GM21825 (cell line): ENCODE measurements around the gene GRM4.

Experiments
- ATAC-seq: cut with Tn5 transposase; IDR thresholded peaks from one replicate; pipeline ENCODE4 v1.9.1; 2021; ENCODE audit warnings: mild to moderate bottlenecking, moderate library complexity; ENCODE audit not compliant: unreplicated experiment

GRM4 gene

DNA sequence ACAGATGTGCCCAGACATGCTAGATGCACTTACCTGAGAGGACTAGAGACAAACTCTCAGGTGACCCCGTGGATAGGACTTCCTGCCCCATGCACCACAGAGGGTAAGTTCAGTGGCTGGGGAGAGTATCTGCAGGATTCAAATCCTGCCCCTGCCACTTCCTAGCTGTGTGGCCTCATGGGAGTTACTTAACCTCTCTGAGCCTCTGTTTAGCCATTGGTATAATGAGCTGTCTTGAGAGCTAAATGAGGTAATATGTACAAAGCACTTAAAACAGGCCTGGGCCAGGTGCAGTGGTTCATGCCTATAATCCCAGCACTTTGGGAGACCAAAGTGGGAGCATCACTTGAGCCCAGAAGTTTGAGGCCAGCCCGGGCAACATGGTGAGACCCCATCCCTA, 59.3 kb downstream of the GRM4 start:
- no peak for ATAC-seq

DNA sequence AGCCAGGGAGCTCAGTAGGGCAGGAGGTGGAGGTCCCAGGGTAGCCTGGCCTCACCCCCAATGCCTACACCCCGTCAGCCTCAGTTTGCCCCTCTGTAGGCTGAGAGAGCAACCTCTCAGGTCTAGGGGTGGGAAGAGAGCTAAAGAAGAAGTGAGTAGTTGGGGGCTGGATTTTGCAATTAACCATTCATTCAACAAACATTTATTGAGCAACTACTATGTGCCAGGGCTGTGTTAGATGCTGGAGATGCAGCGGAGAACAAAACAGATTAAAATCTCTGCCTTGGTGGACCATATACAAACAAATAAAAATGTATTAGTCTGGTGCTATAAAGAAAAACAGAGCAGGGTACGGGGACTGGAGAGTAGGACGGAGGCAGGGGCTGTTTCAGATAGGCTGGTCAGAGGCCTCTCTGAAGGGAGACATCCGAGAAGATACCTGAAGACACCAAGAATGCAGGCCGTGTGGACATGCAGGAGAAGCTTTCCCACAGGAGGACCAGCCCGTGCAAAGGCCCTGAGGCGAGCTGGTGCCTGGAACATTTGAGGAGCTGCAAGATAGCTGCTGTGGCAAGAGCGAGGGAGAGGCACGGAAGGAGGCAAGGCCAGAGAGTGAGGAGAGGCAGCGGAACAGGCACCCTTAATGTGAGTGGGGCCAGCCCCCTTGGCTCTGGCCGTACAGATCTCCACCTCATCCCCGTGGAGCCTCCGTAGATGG, 60.3 kb downstream of the GRM4 start:
- no peak for ATAC-seq

DNA sequence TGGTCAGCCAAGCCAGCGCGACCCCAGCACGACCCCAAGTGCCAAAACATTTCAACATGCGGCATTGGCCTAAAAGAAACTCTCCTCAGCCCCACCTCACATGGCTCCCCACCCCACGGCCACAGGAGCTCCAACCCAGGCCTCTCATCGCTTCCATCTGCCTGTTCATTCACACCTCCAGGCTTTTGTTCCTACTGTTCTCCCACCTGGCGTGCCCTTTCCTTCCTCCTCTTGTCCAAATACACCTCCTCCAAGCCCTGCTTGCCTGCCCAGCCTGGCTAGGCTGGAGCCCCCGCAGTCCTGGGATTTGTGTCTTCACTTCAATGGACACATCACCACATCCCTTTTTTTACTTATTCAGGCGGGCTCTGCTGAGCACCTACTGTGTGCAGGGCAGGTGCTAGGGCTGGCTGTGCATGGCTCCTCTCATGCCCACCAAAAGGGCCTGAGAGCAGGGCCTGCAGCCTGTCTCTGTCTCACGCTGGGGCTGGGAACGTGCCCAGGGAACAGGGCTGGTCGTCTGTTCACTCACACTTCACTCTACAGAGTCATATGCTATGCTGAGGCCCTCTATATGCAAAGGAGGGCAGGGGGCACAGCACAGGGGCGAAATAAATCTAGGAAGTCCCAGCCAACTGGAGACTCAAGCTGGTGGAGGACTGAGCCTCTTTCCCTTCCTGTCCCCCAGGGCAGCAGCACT, 61.1 kb downstream of the GRM4 start:
- no peak for ATAC-seq

DNA sequence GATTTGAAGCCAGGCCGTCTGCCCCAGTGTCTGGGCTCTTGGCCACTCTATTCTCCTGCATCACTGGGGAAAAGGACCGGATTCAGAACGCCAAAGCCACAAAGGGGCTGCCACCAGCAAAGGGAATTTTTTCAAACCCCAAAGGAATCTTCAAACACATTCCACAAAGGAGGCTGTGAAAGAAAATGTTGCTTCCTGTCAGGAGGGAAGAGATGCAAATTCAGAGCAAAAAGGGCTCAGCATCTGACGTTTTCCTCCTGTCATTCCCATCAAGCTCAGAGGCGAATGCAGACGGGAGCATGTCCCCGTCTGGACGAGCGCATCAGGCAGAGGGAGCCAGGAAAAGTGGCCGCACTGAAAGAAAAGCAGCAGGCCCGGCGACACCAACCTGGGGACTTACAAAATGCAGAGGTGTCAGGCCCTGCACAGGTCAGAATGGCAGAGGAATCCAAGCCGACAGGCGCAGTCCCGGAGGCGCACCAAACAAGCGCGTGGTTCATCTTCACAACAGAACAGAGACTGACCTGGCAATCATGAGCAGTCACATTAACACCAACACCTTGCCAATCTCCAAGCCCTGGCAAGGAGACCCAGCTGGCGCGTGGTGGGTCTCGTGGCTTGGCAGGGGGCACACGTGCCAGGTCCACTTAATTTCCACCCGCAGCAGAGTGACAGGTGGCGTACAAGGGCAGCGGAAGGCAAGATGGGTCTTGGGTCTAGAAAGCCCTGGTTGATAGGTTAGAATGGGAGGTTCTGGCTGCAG, 62.8 kb downstream of the GRM4 start:
- ATAC-seq, result no peak

DNA sequence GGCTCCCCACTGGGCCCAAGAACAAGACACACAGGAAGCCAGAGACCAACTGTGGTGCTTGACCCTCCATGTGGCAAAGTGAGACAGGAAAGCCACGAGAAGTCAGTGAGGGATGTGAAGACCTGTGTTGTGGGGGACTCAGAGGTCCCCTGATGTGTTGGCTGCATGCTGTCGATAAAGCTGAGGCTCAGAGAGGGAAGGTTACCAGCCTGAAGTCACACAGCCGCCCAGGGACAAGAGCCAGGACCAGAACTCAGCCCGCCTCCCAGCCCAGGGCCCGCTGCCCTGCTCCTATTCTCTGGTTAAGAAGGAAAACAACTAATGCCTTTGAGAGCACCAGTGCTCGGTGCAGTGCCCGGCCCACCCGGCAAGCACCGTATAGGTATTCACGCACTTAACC, 63.5 kb downstream of the GRM4 start:
- no peak for ATAC-seq

DNA sequence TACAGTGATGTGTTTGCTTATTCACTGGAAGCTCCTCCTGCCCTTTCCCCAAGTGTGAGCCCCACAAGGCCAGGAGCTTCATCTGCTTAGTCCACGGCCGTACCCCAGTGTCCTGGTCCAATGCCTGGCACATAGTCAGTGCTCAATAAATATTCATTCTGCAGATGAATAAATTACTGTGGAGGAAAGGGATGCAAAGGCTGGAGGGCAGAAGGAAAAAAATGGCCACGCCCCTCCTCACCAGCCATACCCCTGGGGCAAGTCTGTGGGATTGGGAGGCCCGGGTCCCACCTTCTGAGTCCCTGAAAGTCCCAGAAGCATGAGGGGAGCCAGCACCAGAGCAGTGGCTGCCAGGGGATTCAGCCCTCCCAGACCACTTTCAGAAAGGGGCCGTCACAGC, 65.5 kb downstream of the GRM4 start:
- no peak for ATAC-seq

DNA sequence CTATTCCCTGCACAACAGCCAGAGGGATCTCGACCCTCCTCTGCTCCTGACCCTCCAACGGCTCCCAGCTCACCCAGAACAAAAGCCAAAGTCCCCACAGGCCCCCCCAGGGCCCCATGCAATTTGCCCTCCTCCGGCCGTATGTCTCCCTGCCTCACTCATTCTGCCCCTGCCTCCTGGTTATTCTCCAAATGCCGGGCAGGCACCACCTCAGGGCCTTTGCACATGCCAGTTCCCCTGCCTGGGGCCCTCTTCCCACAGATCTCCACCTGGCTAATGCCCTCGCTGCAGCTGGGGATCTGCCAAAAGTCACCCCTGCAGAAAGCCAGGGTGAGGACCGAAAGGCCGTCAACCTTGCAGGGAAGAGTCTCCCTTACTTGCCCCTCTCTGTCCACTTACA, 66.0 kb downstream of the GRM4 start:
- ATAC-seq, result no peak

DNA sequence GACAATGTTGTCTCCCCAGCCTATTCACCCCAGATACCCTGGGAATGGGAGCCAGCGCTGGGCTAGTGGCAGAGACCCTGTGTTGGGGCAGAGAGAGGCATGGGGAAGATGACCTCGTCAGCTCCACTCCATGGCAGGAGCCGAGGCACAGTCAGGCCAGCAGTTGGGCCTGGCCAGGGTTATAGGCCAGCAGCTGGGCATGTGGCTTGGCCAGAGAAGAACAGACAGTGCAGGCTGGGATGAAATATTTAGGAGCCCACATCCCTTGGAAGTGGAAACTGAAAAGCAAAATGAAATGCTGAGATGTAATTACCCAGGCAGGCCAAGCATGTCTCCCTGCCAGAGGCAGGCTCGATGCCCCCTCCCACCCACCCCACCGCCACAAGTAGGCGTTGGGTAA, 70.0 kb downstream of the GRM4 start:
- no peak for ATAC-seq

DNA sequence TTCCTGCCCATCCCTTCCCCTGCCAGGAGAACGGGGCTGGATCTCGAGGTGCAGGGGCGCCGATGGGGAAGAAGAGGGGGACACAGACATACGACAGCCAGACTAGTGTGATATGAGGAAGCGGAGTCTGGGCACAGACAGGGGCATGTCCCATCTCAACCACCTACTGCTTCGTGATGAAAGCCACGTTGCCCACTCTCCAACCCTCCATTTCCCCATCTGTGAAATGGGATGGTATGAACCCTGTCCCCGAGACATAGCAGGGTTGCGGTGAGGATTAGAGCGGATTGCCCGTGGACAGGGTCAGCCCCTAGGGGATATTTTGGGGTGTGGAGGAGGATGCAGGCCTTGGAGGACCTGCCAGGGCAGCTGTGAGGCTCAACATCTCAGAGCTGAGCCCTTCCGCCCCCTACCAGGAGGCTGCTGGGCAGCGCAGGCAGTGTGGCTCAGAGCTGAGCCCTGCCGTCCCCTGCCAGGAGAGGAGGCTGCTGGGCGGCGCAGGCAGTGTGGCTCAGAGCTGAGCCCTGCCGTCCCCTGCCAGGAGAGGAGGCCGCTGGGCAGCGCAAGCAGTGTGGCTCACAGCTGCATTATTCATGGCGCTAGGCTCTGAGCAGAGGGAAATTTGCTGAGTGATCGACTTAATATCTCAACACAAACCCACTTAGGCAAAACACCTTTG, 71.7 kb downstream of the GRM4 start:
- ATAC-seq, result no peak

DNA sequence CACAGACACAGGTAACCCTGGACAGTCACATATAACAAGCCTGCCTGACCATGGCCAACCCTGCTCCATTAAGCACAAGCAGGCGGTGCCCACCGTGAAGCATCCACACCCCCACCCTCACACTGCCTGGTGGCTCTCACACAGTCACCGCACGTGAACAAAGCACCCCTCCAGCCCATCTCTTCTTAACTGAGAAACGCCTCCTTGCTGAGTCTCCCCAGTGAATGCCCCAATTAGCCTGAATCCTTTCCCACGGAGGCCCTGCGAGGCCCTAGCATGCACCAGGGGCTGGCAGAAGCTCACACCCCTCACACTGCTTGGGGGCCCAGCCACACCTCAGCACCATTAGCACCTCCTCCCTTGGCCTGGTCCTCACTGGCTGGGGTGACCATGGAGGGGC, 72.3 kb downstream of the GRM4 start:
- ATAC-seq, result no peak

DNA sequence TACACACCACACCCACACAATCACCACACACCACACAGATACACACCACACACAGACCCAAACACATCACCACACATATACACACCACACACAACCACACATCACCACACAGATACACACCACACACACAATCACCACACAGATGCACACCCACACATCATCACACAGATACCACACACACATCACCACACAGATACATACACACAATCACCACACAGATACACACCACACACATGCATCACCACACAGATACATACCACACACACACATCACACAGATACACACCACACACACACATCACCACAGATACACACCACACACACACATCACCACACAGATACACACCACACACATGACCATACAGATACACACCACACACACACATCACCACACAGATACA, 73.2 kb downstream of the GRM4 start:
- no peak for ATAC-seq

DNA sequence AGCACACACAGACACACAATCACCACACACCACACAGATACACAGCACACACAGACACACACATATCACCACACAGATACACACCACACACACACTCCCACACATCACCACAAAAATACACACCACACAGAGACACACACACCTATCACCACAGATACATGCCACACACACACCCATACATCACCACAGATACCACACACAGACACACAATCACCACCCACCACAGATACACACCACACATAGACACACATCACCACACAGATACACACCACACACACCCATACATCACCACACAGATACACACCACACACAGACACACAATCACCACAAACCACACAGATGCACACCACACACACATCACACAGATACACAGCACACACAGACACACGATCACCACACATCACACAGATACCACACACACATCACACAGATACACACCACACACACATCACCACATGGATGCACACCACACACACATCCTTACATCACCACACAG, 74.0 kb downstream of the GRM4 start:
- ATAC-seq, result no peak

DNA sequence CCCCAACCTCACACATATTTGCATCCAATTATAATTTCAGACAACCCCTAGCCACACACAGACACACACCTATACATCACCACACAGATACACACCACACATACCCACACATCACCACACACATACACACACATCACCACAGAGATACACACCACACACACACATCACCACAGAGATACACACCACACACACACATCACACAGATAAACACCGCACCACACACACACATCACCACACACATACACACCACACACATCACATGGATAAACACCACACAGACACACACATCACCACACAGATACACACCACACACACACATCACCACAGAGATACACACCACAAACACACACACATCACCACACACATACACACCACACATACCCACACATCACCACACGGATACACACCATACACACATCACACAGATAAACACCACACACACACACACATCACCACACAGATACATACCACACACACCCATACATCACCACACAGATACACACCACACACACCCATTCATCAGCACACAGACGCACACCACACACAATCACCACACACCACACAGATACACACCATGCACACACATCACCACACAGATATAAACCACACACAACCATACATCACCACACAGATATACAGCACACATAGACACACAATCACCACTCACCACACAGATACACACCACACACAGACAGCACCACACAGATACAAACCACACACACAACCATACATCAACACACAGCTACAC, 74.6 kb downstream of the GRM4 start:
- ATAC-seq, result no peak

DNA sequence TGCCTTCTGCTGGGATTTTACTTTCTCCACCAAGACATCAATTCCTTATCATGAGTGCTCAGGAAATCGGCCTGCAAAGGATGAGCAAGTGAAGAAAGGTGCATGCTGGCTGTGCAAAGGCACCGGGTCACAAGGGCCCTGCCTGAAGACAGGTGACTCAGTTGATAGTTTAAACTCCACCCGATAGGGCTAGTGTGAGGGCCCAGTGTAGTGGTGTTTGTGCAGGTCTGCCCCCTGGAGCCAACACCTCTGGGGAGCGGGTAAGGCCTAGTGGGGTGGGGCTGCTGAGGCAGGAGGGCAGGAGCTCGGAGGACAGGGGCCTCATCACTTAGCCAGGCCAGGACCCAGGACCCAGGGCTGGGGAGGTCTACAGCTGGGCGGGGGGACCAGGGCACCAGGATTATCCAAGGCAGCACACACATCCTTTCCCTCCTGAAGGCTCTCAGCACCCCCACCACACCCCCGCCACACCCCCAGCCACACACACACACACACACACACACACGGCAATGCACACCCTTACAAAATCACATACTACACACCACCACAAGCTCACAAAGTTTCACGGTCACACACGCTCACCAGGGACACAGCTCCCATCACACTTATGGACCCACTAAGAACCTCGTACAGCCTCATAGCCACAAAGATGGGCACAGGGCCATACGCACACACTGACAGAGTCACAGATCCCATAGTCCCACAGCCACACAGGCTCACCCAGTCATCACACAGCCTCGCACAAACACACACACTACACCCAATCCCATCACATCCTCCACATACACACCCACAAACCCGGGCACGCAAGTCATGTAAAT, 75.4 kb downstream of the GRM4 start:
- no peak for ATAC-seq

DNA sequence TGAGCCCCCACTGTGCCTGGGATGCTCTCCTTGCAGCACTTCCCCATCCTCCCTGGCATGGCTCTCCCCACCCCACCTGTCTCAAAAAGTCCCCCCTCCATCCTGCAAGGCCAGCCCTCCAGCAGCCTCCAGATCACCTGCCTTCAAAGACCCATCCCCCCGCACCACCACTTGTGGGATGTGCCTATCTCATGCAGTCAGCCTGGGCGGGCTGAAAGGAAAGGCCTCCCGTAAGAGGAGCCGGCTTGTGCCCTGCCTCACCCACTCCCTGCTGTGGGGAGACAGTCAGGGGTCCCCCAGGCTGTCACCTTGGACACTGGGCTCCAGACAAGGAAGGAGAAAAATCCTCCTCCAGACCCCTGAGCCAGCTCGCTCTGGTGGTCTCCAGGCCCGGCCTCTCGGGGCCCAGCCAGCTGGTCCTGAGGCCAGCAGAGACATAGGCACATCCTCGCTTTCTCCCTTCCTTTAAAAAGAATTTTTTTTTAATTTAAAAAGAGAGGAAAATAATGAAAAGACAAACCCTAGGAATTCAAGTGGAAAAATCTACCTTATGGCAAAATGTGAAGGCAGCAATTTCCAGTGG, 77.3 kb downstream of the GRM4 start:
- no peak for ATAC-seq

DNA sequence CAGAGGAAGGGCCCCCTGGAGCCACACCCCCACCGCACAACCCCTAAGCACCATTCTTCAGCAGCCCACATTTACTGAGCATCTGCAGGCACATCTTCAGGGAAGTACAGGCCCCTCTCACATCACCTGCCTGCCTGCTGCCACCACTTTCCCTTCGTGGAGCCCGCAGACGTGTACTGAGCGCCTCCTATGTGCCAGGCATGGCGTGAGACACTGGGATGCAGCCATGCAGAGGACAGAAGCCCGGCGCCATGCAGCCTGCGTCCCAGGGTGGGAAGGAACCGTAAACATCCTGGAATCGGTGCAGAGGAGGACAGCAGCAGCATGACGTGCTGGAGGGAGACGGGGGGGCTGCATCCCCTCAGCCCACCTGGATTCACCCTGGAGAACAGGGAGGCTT, 78.1 kb downstream of the GRM4 start:
- no peak for ATAC-seq

DNA sequence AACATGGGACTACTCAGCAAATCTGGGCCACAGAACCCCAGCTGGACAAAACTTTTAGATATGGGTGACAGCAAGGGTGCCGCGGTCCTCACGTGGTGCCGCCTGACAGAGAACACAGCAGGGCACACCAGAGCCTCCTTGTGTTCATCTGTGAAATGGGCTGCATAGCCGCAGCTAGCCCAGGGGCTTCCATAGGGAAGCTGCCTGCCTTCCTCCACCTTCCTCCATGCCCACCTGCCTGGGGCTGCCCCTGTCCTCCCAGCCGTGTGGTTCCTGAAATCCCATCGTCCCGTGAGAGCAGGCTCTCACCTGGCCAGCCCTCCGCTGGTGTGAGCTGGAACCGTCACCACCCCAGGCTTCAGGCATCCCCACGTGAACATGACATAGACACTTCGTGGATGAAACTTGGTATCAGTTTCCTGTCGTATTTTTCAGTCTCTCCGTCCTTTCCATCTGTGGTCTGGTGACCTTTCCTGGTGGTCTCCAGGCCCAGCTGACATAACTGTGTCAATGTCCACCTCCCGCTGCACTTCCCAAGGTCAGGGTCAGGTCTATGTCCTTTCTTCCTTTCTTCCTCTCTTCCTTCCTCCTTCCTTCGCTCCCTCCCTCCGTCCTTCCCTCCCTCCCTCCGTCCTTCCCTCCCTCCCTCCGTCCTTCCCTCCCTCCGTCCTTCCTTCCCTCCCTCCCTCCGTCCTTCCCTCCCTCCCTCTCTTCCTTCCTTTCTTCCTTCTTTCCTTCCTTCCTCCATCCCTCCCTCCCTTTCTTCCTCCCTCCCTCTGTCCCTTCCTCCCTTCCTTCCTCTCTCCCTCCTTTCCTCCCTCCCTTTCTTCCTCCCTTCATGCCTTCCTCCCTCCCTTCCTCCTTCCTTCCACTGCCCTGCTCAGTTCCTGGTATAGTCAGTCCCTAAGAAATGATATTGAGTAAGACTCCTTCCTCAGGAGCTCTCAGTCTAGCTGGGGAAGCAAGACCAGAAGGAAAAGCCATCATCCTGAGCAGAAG, 78.8 kb downstream of the GRM4 start:
- no peak for ATAC-seq

DNA sequence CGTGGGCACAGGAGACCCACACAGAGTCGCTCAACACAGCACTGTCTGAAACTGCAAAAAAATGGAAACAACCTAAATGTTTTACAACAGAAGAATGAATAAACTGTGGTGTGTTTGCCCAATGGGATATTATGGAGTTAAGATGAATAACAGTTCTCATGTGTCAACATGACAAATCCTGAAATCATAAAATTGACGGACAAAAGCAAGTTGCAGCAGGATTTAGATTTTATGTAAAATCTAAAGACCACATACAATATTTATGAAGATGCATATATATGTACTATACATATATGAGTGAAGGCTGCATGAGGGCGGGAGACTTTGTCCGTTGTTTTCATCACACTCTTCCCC, 79.7 kb downstream of the GRM4 start:
- no peak for ATAC-seq
